GM18505 (cell line): ENCODE measurements around the gene XRCC2.
A peak's percentile ranks its signal among the peaks of the same experiment; 100 is the strongest.
"Not testable (repeated sequence)": the region's sequence is repeated elsewhere in the genome, so short reads cannot be mapped to it uniquely, and the experiment has no call there.

ENCODE experiments used
- ATAC-seq: cut with Tn5 transposase; IDR thresholded peaks from one replicate; pipeline ENCODE4 v1.9.1; 2021; ENCODE audit not compliant: unreplicated experiment
- POLR2A ChIP-seq: IDR thresholded peaks from 4 replicates; pipeline ENCODE4 v1.6.1; 2011; ENCODE audit warnings: borderline replicate concordance; ENCODE audit not compliant: insufficient read depth, insufficient read length; ENCODE audit errors: extremely low read depth

Gene XRCC2

GRCh38 chr7:152675759-152676636 is at the start of gene XRCC2:
TSS of gene XRCC2 (minus strand) at chr7:152676141. CDS start at chr7:152676079, 62 bp downstream.
- ATAC-seq = peak; percentile 90
- TF ChIP-seq POLR2A = peak; percentile 98

GRCh38 chr7:152723364-152723763 is 47.4 kb upstream of the XRCC2 start:
- ATAC-seq = no peak
- no peak for TF ChIP-seq POLR2A

GRCh38 chr7:152712412-152713042 is 36.6 kb upstream of the XRCC2 start:
- not testable (repeated sequence) for ATAC-seq

GRCh38 chr7:152711444-152711944 is 35.6 kb upstream of the XRCC2 start:
- TF ChIP-seq POLR2A = no peak
- no peak for ATAC-seq

- no peak for ATAC-seq
- TF ChIP-seq POLR2A = no peak
Observed at GRCh38 chr7:152710153-152710442, 34.2 kb upstream of the XRCC2 start.

- no peak for ATAC-seq
- TF ChIP-seq POLR2A = no peak
Observed at GRCh38 chr7:152709287-152710152, 33.6 kb upstream of the XRCC2 start.

GRCh38 chr7:152704796-152705384 is 28.9 kb upstream of the XRCC2 start:
- no peak for ATAC-seq
- no peak for TF ChIP-seq POLR2A

- no peak for TF ChIP-seq POLR2A
Observed at GRCh38 chr7:152699079-152699478, 23.1 kb upstream of the XRCC2 start.

GRCh38 chr7:152697268-152697974 is 21.5 kb upstream of the XRCC2 start:
- ATAC-seq = not testable (repeated sequence)

More at GRCh38 chr7:152699079-152699478, 23.1 kb upstream of the XRCC2 start:
- no peak for ATAC-seq

- ATAC-seq = not testable (repeated sequence)
Observed at GRCh38 chr7:152692196-152692595, 16.3 kb upstream of the XRCC2 start.

- no peak for TF ChIP-seq POLR2A
- ATAC-seq = no peak
Observed at GRCh38 chr7:152683297-152683696, 7.4 kb upstream of the XRCC2 start.

GRCh38 chr7:152677808-152678670 is 2.1 kb upstream of the XRCC2 start:
- no peak for TF ChIP-seq POLR2A
- no peak for ATAC-seq
